SK-N-SH (cell line): ENCODE measurements around the gene C15orf39.

ENCODE experiments used
- CTCF ChIP-seq: fragments of 200-600 bp; sonication (generic); IDR thresholded peaks from 2 replicates; pipeline ENCODE4 v1.6.1; 2017; ENCODE audit warnings: antibody characterized with exemption, mild to moderate bottlenecking, moderate library complexity
- MAX ChIP-seq: IDR thresholded peaks from 2 replicates; pipeline ENCODE4 v1.4.0; 2012; ENCODE audit warnings: low read depth
- POLR2AphosphoS5 ChIP-seq: IDR thresholded peaks from 2 replicates; pipeline ENCODE4 v1.6.1; 2012; ENCODE audit warnings: low read depth, low read length
- REST ChIP-seq: IDR thresholded peaks from 2 replicates; pipeline ENCODE4 v1.6.1; 2012; ENCODE audit warnings: mild to moderate bottlenecking, low read depth, low read length, moderate library complexity
- SMC3 ChIP-seq: IDR thresholded peaks from 2 replicates; pipeline ENCODE4 v1.6.1; 2012; ENCODE audit warnings: low read depth, low read length, improper control_type of control experiment
- TAF1 ChIP-seq: IDR thresholded peaks from 2 replicates; pipeline ENCODE4 v1.6.1; 2012; ENCODE audit warnings: low read depth, mild to moderate bottlenecking, low read length, moderate library complexity, borderline replicate concordance
- USF2 ChIP-seq: fragments of 150-350 bp; IDR thresholded peaks from 2 replicates; pipeline ENCODE4 v1.6.1; 2017; ENCODE audit warnings: antibody characterized with exemption, low read length, low read depth, borderline replicate concordance

DNA sequence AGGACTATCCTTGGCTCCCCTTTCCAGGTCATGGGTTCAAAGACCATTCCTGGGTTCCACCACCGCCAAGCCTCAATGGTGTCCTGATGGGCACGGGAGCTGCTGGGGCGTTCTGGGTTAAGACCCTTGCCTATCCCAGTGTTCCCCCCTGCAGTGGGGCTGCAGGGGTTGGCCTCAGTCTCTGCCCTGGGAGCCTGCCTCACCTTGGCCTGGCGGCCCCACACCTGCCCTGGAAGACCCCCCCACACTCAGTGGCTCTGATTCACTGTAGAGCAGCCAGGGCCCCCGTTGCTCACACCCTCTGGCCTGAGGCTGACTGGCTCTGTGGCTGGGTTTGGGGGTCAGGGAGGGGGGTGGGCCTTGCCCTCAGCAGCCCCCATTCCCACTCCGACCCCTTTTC, 22.0 kb downstream of the C15orf39 start:
- TF ChIP-seq REST, result no peak
- TF ChIP-seq TAF1, result no peak
- no peak for TF ChIP-seq CTCF
- TF ChIP-seq MAX, result no peak
- TF ChIP-seq SMC3, result no peak
- no peak for TF ChIP-seq POLR2AphosphoS5
- no peak for TF ChIP-seq USF2
